Nephron progenitor cell (in vitro differentiated cells): ENCODE results near the gene GCH1.

Experiments used
- DNase-seq: peaks from one replicate; pipeline ENCODE4 v3.0.0; 2021
- H3K27ac Mint-ChIP-seq: 2 replicates; pipeline ENCODE4 v1.8.0; 2021; ENCODE audit warnings: mild to moderate bottlenecking, moderate library complexity, mixed read lengths
- H3K27me3 Mint-ChIP-seq: 2 replicates; pipeline ENCODE4 v1.8.0; 2021; ENCODE audit warnings: mild to moderate bottlenecking, low read depth, mixed read lengths; ENCODE audit not compliant: poor library complexity
- H3K36me3 Mint-ChIP-seq: 2 replicates; pipeline ENCODE4 v1.8.0; 2021; ENCODE audit warnings: low read depth, mixed read lengths
- H3K4me1 Mint-ChIP-seq: 2 replicates; pipeline ENCODE4 v1.8.0; 2021; ENCODE audit warnings: mixed read lengths
- H3K4me3 Mint-ChIP-seq: 2 replicates; pipeline ENCODE4 v1.8.0; 2021; ENCODE audit warnings: mild to moderate bottlenecking, moderate library complexity, mixed read lengths
- H3K9me3 Mint-ChIP-seq: 2 replicates; pipeline ENCODE4 v1.8.0; 2021; ENCODE audit warnings: mild to moderate bottlenecking, moderate library complexity, mixed read lengths
- CTCF ChIP-seq: fragments of 200-600 bp; sonication (generic); IDR thresholded peaks from 2 replicates; pipeline ENCODE4 v1.5.0; 2021; ENCODE audit warnings: antibody characterized with exemption

GCH1 gene, protein sequence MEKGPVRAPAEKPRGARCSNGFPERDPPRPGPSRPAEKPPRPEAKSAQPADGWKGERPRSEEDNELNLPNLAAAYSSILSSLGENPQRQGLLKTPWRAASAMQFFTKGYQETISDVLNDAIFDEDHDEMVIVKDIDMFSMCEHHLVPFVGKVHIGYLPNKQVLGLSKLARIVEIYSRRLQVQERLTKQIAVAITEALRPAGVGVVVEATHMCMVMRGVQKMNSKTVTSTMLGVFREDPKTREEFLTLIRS

DNA sequence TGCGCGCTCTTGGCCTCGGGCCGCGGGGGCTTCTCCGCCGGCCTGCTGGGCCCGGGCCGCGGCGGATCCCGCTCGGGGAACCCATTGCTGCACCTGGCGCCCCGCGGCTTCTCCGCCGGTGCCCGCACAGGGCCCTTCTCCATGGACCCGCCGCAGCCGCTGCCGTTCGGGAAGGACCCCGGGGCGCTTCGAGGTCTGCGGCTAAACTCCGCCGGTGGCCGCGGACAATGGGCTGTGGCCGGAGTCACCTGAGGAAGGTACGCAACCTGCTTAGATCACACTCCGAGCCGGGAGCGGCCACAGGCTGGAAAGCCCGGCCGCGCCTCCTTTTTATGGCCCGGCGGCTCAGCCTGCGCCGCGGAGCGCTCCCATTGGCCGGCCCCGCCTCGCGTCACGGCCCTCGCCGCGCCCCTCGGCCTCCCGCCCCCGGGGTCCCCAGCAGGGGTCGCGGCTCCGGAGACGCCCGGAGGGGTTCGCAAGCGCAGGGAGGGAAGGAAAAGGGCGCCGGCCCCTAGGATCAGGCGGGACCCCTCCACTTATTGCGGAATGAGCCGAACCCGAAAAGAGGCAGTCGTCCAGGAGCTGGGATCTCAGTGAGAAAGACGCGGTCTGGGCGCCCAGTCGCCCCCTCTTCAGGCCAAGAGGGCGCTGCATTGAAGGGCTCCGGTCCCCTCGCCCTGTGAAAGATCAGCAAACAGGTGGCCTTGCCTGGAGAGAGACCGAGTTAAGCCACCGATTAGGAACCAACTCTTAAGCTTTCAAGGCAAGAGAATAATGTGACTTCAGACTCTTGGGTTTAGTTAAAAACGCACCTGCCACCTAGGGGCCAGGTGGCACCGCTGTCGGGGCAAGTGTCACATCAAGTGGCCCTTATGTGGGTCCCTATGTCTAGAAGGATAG lies at the start of gene GCH1:
Gene GCH1, minus strand, starts transcription at position 306 of the 900 bp plus-strand sequence. Its CDS starts 163 bp downstream, at position 143.
- Mint-ChIP-seq H3K4me3 (peak within 1 kb of the TSS; percentile 82), H3K36me3 (no peaks in the 10 kb centered on the region), H3K27ac (no peak within 1 kb of the TSS), H3K4me1 (peaks cover 10% of the 10 kb centered on the region), H3K27me3 (peaks cover 67% of the 10 kb centered on the region), H3K9me3 (no peaks in the 10 kb centered on the region)
- TF ChIP-seq CTCF = peak; percentile 58
- DNase-seq = peak; percentile 87

GRCh38 chr14:54947230-54947629 lies 44.6 kb upstream of the GCH1 start:
- no peak for TF ChIP-seq CTCF
- no peak for DNase-seq
- Mint-ChIP-seq H3K27ac (no peak overlapping the region), H3K36me3 (peaks cover 90% of the 10 kb centered on the region), H3K4me3 (no peak overlapping the region), H3K9me3 (peaks cover 35% of the 10 kb centered on the region), H3K27me3 (no peaks in the 10 kb centered on the region), H3K4me1 (peaks cover 5% of the 10 kb centered on the region)

- no peak for DNase-seq
- peaks cover 5% of the 10 kb centered on the region for H3K4me1 Mint-ChIP-seq
- no peak for TF ChIP-seq CTCF
- no peaks in the 10 kb centered on the region for H3K27me3 Mint-ChIP-seq
- H3K9me3 Mint-ChIP-seq = peaks cover 35% of the 10 kb centered on the region
- H3K27ac Mint-ChIP-seq = no peak overlapping the region
- H3K4me3 Mint-ChIP-seq = no peak overlapping the region
- H3K36me3 Mint-ChIP-seq = peaks cover 84% of the 10 kb centered on the region
These were observed 43.9 kb upstream of the GCH1 start for GRCh38 chr14:54946500-54946899.

- DNase-seq = no peak
- Mint-ChIP-seq H3K9me3 (peaks cover 28% of the 10 kb centered on the region), H3K27me3 (no peaks in the 10 kb centered on the region), H3K4me3 (no peak overlapping the region), H3K36me3 (peaks cover 67% of the 10 kb centered on the region), H3K27ac (peak overlapping the region; percentile 72), H3K4me1 (peaks cover 5% of the 10 kb centered on the region)
- no peak for TF ChIP-seq CTCF
These were observed 42.2 kb upstream of the GCH1 start for GRCh38 chr14:54944737-54945391.

DNA sequence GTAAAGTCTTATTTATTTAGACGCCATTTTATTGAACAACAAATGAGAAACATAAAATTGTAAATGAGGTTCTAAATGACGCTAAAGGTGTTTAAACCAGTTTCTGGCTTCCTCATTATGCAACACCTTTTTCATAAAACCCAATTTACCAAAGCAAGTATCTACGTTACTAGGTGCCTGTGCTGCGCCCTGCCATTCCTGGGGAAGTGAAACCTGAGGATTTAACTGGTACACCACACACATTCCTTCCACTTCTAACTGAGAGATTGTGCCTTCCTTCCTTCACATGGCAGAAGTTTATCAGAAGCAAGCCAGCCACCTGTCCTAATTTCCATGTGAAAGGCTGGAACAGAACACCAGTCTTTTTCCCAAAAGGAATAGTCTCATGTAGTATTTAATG lies 40.3 kb upstream of the GCH1 start:
- Mint-ChIP-seq H3K4me1 (peaks cover 5% of the 10 kb centered on the region), H3K27ac (no peak overlapping the region), H3K36me3 (peaks cover 48% of the 10 kb centered on the region), H3K27me3 (no peaks in the 10 kb centered on the region), H3K4me3 (no peak overlapping the region), H3K9me3 (peaks cover 9% of the 10 kb centered on the region)
- no peak for DNase-seq
- no peak for TF ChIP-seq CTCF
